ENCODE measurements around the gene MUC5AC. TPM values are rescaled to one million over a fixed set of nuclear protein-coding genes. Genes with fewer than 3 reads are reported as not detected.

Gene MUC5AC
- total RNA-seq, 1 donor from 2014 or later, result not detected

DNA sequence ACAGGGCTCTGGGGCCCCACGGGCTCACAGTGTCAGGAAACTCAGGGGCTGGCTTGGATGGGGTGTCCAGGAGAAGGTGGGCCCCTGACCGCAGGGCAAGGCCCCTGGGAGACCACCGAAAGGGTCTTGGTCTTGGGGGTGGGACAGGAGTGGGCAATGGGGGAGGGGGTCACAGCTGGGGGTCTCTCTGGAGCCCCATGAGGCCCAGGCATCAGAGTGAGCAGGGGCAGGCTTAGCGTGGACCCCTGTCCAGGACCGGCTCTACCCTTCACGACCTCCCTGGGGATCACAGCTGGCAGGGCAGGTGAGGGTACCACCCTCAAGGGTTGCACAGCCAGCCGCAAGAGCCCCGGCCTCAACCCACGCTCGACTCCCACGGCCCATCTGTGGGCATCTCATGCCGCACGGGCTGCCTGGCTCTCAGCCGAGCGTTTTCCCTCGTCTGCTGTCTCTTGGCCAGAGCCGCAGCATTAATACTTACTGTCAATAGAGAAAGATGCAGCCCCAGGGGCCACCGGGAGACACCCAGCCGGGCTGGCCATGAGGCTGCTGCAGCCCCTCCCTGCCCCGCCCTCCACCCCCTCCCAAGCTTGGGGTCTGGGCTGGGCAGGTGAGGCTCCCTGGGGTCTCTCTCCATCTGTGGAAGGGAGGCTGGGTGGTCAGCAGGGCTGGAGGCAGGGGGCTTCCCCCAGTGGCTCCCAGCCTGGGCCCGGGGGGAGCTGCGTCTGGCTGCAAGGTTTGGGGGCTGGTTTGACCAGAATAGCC, 65.8 kb downstream of the MUC5AC start:
- intact Hi-C loops (cut with micrococcal nuclease), result no loop called here

GRCh38 chr11:1224111-1224490, 66.3 kb downstream of the MUC5AC start:
- intact Hi-C loops (cut with micrococcal nuclease), result no loop called here

- intact Hi-C loops (cut with micrococcal nuclease), result no loop called here
Observed at GRCh38 chr11:1224491-1225385, 67.0 kb downstream of the MUC5AC start.

DNA sequence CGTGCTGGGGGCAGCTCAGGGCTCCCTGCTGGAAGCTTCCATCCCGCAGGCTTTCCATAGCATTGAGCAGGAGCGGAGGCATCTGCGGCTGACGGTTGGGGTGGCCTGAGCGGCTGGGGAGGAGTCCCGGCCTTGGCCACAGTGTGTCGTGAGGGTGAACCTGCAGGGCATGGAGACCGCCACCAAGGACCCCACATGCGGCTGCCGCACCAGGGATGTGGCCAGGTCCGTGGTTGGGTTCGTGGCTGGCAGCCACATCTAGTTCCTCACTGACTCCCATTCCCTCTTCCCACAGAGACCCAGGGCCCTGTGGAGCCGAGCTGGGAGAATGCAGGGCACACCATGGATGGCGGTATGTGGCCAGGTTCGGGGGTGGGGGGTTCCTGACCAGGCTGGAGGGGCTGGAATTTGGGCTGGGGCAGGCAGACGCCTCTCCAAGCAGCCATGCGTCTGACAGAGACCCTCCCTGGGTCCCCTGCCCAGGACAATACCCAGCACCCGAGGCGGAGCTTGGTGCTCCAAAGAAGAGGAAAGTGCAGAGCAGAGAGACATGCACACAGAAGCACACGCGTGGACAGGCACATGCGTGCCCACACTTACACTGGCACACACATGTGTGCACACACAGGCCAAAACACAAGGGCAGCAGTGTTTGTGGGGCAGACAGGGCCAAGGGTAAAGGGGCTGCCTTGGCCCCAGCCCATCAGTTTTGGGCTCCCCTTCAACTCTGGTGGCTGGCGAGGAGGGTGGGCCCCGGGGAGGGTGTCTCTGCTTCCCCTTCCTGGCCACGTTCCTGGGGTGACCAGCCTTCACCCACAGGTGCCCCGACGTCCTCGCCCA, 67.9 kb downstream of the MUC5AC start:
- intact Hi-C loops (cut with micrococcal nuclease), result no loop called here

DNA sequence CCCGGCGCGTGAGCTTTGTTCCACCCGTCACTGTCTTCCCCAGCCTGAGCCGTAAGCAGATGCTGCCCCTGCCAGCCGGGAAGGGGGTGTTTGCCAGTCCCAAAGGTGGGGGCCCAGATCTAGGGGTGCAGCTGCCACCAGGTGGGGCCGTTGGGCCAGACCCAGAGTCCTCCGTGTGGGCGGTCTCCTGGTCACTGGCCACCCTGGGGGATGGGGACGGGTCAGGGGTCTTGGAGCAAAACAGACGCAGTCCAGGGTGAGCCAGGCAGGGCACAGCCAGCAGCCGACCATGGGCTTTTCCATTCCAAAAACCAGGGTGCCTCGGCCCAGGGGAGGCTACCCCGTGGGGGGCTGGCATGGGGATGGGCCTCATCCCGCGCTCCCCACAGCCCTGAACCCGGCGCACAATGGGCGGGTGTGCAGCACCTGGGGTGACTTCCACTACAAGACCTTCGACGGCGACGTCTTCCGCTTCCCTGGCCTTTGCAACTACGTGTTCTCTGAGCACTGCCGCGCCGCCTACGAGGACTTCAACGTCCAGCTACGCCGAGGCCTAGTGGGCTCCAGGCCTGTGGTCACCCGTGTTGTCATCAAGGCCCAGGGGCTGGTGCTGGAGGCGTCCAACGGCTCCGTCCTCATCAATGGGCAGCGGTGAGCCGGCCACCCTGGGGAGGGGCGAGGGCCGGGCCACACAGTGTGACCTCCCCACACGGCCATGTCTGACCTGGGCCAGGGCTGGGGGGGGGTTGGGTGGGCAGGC, 68.7 kb downstream of the MUC5AC start:
- intact Hi-C loops (cut with micrococcal nuclease), result no loop called here

DNA sequence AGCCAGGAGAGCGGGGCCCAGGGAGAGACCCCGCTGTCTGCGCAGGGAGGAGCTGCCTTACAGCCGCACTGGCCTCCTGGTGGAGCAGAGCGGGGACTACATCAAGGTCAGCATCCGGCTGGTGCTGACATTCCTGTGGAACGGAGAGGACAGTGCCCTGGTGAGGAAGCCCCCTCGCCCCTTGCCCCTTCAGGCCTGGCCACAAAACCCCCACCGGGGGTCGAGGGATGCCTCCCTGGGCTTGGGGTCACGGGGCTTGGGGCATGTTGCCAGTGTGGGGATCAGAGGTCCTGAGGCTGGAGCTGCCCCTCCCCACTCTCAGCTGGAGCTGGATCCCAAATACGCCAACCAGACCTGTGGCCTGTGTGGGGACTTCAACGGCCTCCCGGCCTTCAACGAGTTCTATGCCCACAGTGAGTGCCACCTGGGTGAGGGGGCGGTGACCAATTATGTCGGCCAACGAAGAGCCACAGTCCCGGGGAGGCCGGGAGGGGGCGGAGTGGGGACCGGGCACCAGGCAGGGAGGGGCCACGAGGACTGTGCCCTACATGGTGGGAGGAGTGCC, 69.3 kb downstream of the MUC5AC start:
- intact Hi-C loops (cut with micrococcal nuclease), result no loop called here

GRCh38 chr11:1227551-1228100, 69.9 kb downstream of the MUC5AC start:
- intact Hi-C loops (cut with micrococcal nuclease), result no loop called here

- intact Hi-C loops (cut with micrococcal nuclease), result no loop called here
Observed at GRCh38 chr11:1228101-1228821, 70.5 kb downstream of the MUC5AC start.

DNA sequence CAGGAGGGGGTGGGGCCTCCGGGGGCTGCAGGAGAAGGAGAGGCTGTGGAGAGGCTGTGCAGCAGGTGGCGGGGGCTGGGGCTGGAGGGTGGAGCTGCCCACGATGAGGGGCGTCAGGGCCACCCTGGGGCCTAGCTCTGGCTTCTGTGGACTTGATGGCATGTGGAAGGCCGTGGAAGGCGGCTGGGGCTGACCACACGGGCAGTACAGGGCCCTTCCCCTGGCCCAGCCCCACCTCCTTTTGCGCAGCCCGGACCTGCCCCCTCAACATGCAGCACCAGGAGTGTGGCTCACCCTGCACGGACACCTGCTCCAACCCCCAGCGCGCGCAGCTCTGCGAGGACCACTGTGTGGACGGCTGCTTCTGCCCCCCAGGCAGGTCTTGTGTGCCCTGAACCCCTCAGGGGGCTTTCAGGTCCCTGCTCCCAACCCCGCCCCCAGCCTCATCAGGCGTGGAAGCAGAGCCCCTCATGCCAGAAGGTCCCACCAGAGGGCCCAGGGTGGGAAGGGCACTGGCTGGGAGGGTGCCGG, 71.2 kb downstream of the MUC5AC start:
- intact Hi-C loops (cut with micrococcal nuclease), result no loop called here

DNA sequence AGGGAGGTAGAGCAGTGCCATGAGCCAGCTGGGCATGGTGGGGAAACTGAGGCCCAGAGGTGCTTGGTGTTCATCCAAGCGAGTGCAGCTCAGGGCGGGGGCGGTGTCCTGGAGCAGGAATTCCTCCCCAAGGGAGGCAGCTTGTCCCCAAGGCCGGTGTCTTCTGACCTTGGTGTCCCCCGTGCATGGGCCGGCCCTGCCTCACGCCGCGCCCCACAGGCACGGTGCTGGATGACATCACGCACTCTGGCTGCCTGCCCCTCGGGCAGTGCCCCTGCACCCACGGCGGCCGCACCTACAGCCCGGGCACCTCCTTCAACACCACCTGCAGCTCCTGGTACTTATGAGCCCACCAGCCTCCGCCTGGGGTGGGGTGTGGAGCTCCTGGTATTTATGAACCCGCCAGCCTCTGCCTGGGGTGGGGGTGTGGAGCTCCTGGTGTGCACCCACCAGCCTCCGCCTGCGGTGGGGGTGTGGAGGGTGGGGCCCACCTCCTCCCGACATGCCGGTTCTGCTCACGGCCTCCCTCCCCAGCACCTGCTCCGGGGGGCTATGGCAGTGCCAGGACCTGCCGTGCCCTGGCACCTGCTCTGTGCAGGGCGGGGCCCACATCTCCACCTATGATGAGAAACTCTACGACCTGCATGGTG, 71.8 kb downstream of the MUC5AC start:
- intact Hi-C loops (cut with micrococcal nuclease), result no loop called here

DNA sequence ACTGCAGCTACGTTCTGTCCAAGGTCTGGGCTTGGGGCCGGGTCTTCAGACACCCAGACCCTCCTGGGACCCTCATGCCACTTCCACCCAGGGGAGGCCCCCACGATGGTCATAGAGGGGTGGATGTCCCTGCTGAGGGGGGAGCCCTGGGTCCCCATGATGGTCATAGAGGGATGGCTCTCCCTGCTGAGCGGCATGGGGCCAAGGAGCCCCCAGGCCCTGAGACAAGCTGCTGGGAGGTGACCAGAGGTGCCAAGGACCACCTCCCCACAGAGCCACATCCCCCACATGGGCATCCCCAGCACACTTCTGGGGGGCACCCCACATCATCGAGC, 72.3 kb downstream of the MUC5AC start:
- intact Hi-C loops (cut with micrococcal nuclease), result no loop called here

- intact Hi-C loops (cut with micrococcal nuclease), result no loop called here
Observed at GRCh38 chr11:1230456-1231395, 73.0 kb downstream of the MUC5AC start.

DNA sequence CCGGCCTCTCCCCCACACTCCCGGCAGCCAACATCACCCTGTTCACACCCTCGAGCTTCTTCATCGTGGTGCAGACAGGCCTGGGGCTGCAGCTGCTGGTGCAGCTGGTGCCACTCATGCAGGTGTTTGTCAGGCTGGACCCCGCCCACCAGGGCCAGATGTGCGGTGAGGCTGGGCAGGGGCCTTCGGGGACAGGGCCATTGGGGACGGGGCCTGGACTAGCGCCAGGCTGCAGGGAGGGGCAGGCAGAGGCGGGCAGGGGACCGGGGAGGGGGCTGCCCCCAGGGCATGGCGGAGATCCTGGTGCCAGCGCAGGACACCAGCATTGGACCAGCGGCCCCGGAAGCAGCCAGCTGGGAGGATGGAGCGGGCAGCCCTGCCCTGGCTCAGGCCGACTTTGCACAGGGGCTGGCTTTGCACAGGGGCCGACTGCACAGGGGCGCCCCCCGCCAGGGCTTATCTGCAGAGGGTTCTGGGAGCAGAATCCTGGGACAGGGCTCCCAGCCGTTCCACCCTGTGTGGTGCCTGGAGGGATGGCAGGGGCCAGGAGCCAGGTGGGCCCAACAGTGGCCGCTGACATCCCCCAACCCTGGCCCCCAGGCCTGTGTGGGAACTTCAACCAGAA, 73.8 kb downstream of the MUC5AC start:
- intact Hi-C loops (cut with micrococcal nuclease), result no loop called here

DNA sequence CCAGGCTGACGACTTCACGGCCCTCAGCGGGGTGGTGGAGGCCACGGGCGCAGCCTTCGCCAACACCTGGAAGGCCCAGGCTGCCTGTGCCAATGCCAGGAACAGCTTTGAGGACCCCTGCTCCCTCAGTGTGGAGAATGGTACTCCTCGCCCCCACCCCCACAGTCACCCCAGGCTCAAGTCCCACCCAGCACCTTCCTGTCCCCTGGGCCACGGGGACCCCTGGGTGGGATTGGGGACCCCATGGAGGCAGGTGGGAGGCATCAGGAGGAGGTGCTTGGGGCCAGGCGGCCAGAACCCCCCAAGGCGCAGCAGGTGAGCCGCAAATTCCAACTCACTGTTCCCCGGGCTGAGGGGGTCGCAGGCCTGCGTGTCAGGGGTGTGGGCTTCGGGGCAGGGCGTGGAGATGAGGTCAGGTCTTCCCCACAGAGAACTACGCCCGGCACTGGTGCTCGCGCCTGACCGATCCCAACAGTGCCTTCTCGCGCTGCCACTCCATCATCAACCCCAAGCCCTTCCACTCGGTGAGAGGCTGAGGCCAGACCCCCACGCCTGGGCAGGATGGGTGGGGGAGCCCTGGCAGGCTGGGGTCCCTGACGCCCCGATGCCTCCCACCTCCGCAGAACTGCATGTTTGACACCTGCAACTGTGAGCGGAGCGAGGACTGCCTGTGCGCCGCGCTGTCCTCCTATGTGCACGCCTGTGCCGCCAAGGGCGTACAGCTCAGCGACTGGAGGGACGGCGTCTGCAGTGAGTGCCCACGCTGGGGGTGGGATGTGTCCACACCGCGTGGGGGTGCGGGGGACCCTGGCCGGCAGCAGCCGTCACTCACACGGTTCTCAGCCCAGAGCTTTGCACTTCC, 74.5 kb downstream of the MUC5AC start:
- intact Hi-C loops (cut with micrococcal nuclease), result no loop called here

DNA sequence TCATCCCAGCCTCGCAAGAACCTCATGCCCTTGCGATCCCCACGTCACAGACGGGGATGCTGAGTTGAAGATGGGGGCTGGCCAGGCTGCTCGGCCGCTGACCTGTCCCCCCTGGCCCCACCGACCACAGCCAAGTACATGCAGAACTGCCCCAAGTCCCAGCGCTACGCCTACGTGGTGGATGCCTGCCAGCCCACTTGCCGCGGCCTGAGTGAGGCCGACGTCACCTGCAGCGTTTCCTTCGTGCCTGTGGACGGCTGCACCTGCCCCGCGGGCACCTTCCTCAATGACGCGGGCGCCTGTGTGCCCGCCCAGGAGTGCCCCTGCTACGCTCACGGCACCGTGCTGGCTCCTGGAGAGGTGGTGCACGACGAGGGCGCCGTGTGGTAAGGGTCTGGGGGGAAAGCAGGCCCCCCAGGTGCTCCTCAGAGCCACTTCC, 75.1 kb downstream of the MUC5AC start:
- intact Hi-C loops (cut with micrococcal nuclease), result no loop called here

DNA sequence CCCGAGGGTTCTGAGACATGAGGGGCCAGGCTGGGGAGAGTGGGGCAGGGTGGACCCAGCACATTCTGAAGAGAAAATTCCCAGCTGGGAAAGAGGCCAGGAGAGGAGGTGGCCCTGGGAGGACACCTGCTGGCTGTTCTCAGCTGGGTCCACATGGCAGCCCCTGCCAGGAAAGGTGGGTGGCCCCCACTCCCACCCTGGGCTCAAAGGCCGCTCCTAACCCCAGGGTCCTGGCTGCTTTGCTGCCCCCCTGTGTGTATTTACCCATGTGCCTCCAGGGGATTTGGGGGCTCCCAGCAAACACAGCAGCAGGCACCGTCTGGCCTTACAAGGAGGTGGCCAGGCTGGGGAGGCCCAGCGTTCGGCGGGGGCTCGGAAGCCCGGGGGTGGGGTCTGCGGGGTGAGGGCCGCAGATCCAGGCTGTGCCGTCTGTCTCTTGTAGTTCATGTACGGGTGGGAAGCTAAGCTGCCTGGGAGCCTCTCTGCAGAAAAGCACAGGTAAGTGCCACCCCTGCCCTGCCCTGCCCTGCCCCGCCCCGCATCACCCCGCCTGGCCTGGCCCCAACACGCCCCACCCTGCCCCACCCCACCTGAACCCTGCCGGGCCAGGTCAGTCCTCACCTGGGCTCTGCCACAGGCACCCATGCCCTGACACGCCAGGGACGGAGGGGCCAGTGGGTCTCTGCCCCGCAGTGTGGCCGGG, 75.7 kb downstream of the MUC5AC start:
- intact Hi-C loops (cut with micrococcal nuclease), result no loop called here
